Bronchial epithelial cell (primary cell): ENCODE measurements around the gene SMG7. TPM values are rescaled to one million over a fixed set of nuclear protein-coding genes. Genes with fewer than 3 reads are reported as not detected.

Experiments
- DNase-seq: peaks from one replicate; pipeline ENCODE4 v3.0.0-alpha.2; 2010; ENCODE audit warnings: low read depth
- FAIRE-seq: peaks from 2 replicates; lab custom pipeline; 2011; peaks lifted over from hg19 to GRCh38; lab: Jason Lieb, UNC
- H3K27me3 ChIP-seq: 2 replicates; pipeline ENCODE4 v1.5.1; 2011; ENCODE audit warnings: low read length; ENCODE audit not compliant: control insufficient read depth, insufficient read depth
- H3K36me3 ChIP-seq: 2 replicates; pipeline ENCODE4 v1.5.1; 2011; ENCODE audit warnings: low read length; ENCODE audit not compliant: control insufficient read depth, insufficient read depth
- H3K4me3 ChIP-seq: 2 replicates; pipeline ENCODE4 v1.5.1; 2011; ENCODE audit warnings: mild to moderate bottlenecking, low read depth, low read length, control low read depth
- CTCF ChIP-seq: IDR thresholded peaks from 2 replicates; pipeline ENCODE4 v1.5.1; 2011; ENCODE audit warnings: mild to moderate bottlenecking, moderate library complexity, low read length, control low read depth, inconsistent platforms; ENCODE audit not compliant: insufficient read depth, severe bottlenecking
- total RNA-seq: library from RNA; depleted of rRNA; stranded (reverse); fragments of >200 nt; gene quantifications from 2 replicates; pipeline ENCODE4 v1.2.1, GENCODE V29; 2014

Gene SMG7
- total RNA-seq, 1 donor from 2014 or later, result 17.9 TPM

- Histone ChIP-seq H3K4me3 (no peak overlapping the region), H3K27me3 (no peaks in the 10 kb centered on the region), H3K36me3 (no peaks in the 10 kb centered on the region)
- FAIRE-seq (peak; percentile 28), DNase-seq (peak; percentile 85)
- TF ChIP-seq CTCF, result no peak
Observed at GRCh38 chr1:183567584-183567983, 95.3 kb downstream of the SMG7 start.

- no peaks in the 10 kb centered on the region for H3K27me3 ChIP-seq
- FAIRE-seq (no peak), DNase-seq (peak; percentile 25)
- no peak overlapping the region for H3K4me3 ChIP-seq
- no peak for TF ChIP-seq CTCF
- H3K36me3 ChIP-seq, result no peaks in the 10 kb centered on the region
Observed at GRCh38 chr1:183568176-183569021, 96.1 kb downstream of the SMG7 start.

GRCh38 chr1:183569141-183569540 is 96.8 kb downstream of the SMG7 start:
- Histone ChIP-seq H3K4me3 (no peak overlapping the region), H3K36me3 (no peaks in the 10 kb centered on the region), H3K27me3 (no peaks in the 10 kb centered on the region)
- TF ChIP-seq CTCF, result no peak
- FAIRE-seq, result no peak
- DNase-seq, result peak; percentile 95

- FAIRE-seq (no peak), DNase-seq (no peak)
- Histone ChIP-seq H3K36me3 (no peaks in the 10 kb centered on the region), H3K27me3 (no peaks in the 10 kb centered on the region), H3K4me3 (no peak overlapping the region)
- no peak for TF ChIP-seq CTCF
Observed at GRCh38 chr1:183569801-183570200, 97.5 kb downstream of the SMG7 start.

GRCh38 chr1:183570451-183570850 is 98.2 kb downstream of the SMG7 start:
- Histone ChIP-seq H3K4me3 (no peak overlapping the region), H3K27me3 (no peaks in the 10 kb centered on the region), H3K36me3 (no peaks in the 10 kb centered on the region)
- no peak for TF ChIP-seq CTCF
- DNase-seq (no peak), FAIRE-seq (no peak)

GRCh38 chr1:183571678-183572268 is 99.5 kb downstream of the SMG7 start:
- Histone ChIP-seq H3K27me3 (no peaks in the 10 kb centered on the region), H3K4me3 (no peak overlapping the region), H3K36me3 (no peaks in the 10 kb centered on the region)
- TF ChIP-seq CTCF, result no peak
- FAIRE-seq, result no peak
- DNase-seq, result no peak
